CD4-positive, alpha-beta memory T cell (primary cell): ENCODE data around the gene S1PR1. TPM values are rescaled to one million over a fixed set of nuclear protein-coding genes. Genes with fewer than 3 reads are reported as not detected.

Source experiments
- CTCF ChIA-PET: fragments of 350-600 bp; sonication (Branson Sonifier 250); formaldehyde crosslinking; loops from one replicate; lab custom pipeline; 2021; ENCODE audit warnings: inconsistent platforms; ENCODE audit not compliant: partially characterized antibody; lab: Charles Lee
- POLR2A ChIA-PET: fragments of 350-600 bp; sonication (Branson Sonifier 250); formaldehyde crosslinking; loops from one replicate; lab custom pipeline; 2021; ENCODE audit not compliant: partially characterized antibody; lab: Charles Lee
- DNase-seq, 5 donors: peaks; one replicate each; pipeline versions ENCODE4 v3.0.0 to v3.0.0-alpha.2; 2020 to 2022; ENCODE audit warnings: mixed read lengths in 1 of 5
- H3K27ac ChIP-seq: one replicate; pipeline ENCODE4 v1.7.0; 2013; ENCODE audit warnings: low read depth, low read length
- H3K27me3 ChIP-seq: 2 replicates; pipeline ENCODE4 v1.7.0; 2013; ENCODE audit warnings: mild to moderate bottlenecking, low read length, moderate library complexity; ENCODE audit not compliant: insufficient read depth
- H3K36me3 ChIP-seq: 2 replicates; pipeline ENCODE4 v1.7.0; 2013; ENCODE audit warnings: mild to moderate bottlenecking, low read length, moderate library complexity; ENCODE audit not compliant: insufficient read depth
- H3K4me1 ChIP-seq: 2 replicates; pipeline ENCODE4 v1.7.0; 2013; ENCODE audit warnings: mild to moderate bottlenecking, low read length, moderate library complexity; ENCODE audit not compliant: insufficient read depth
- H3K4me3 ChIP-seq, 2 donors: one replicate each; pipeline ENCODE4 v1.7.0; 2013; ENCODE audit warnings: low read length in 2 of 2, mild to moderate bottlenecking in 1 of 2
- H3K9me3 ChIP-seq, 2 donors: one replicate each; pipeline ENCODE4 v1.7.0; 2013; ENCODE audit warnings: low read length in 2 of 2, control low read depth in 1 of 2; ENCODE audit not compliant: control insufficient read depth in 1 of 2
- H3K27ac Mint-ChIP-seq, 7 donors: one replicate each; pipeline ENCODE4 v1.8.0; 2020 to 2021; ENCODE audit warnings: mixed read lengths in 7 of 7, mild to moderate bottlenecking in 6 of 7, inconsistent platforms in 3 of 7, moderate library complexity in 3 of 7
- H3K27me3 Mint-ChIP-seq, 2 donors: one replicate each; pipeline ENCODE4 v1.8.0; 2020 to 2021; ENCODE audit warnings: mixed read lengths in 2 of 2
- H3K36me3 Mint-ChIP-seq, 2 donors: one replicate each; pipeline ENCODE4 v1.8.0; 2020 to 2021; ENCODE audit warnings: mixed read lengths in 2 of 2, inconsistent platforms in 1 of 2, mild to moderate bottlenecking in 1 of 2
- H3K4me1 Mint-ChIP-seq, 4 donors: one replicate each; pipeline ENCODE4 v1.8.0; 2020 to 2021; ENCODE audit warnings: mixed read lengths in 4 of 4, mild to moderate bottlenecking in 1 of 4
- H3K4me3 Mint-ChIP-seq, 8 donors: one replicate each; pipeline ENCODE4 v1.8.0; 2020 to 2021; ENCODE audit warnings: mixed read lengths in 8 of 8, mild to moderate bottlenecking in 7 of 8, moderate library complexity in 6 of 8, inconsistent platforms in 3 of 8
- H3K9me3 Mint-ChIP-seq, 8 donors: one replicate each; pipeline ENCODE4 v1.8.0; 2020 to 2021; ENCODE audit warnings: mixed read lengths in 8 of 8, mild to moderate bottlenecking in 5 of 8, inconsistent platforms in 3 of 8, moderate library complexity in 1 of 8
- intact Hi-C: fragments of 100-400 bp; cut with micrococcal nuclease; formaldehyde crosslinking; loops from one replicate; pipeline ENCODE4 v1.15.1; 2023
- polyA plus RNA-seq, 2 donors: library from polyadenylated mRNA; unstranded; fragments of 300-500 nt; fragmentation: Illumina TruSeq; gene quantifications; one replicate each; pipeline ENCODE4 v1.2.3, GENCODE V29; 2021
- total RNA-seq, 2 experiments: library from RNA; stranded (reverse); gene quantifications; one replicate each; pipeline ENCODE4 v1.2.3, GENCODE V29; 2021

Gene S1PR1
- total and polyA plus RNA-seq, 4 experiments from 2014 or later = 277 to 366 (median 342) TPM

DNA sequence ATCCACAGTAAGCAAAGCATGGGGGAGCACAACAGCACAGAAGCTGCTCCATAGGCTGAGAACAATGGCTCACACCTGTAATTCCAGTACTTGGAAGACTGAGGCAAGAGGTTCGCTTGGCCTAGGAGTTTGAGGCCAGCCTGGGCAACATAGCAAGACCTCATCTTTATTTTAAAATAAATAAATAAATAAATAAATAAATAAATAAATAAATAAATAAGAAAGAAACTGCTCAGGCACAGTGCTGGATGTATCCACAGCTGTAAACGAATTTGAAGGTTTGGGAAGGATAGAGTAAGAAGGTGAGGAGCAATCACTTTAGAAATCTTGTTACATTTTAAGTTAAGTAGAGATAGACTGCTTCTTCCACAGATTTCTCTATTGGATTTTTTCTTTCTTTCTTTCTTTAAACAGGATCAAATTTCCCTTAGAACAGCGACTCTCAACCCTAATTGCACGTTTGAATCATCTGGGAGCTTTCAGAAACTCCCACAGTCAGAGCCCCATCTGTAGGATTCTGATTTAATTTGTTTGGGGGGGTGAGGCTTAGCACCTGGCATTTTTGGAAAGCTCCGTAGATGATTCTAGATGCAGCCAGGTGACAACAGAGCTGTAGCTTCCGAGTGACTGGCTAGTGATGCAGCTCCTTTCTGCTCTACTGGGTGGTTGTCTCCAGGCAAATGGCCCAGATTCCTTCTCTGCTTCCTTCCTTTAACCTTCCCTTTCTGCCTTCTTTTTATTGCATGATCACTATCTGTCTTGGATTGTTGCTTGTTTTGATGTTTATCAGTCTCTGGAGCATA is 53.5 kb downstream of the S1PR1 start:
- Histone ChIP-seq H3K27ac (peak overlapping the region; percentile 10), H3K36me3 (no peaks in the 10 kb centered on the region), H3K4me1 (peaks cover 85% of the 10 kb centered on the region), H3K27me3 (no peaks in the 10 kb centered on the region), H3K4me3 (no peak overlapping the region), H3K9me3 (no peaks in the 10 kb centered on the region)
- H3K36me3 Mint-ChIP-seq = peaks cover 0 to 2% of the 10 kb centered on the region in 2 donors
- CTCF ChIA-PET = interaction anchor here (0.7 to 14.9 kb wide), 25 partner anchors 10 to 422 kb away, joined by 3 to 442 read pairs (median 4); partner anchors contain the start of gene S1PR1
- DNase-seq = peak in 1 of 5 donors; percentile 25
- H3K27ac Mint-ChIP-seq = peak overlapping the region; percentile 70 to 93 (median 89)
- H3K4me1 Mint-ChIP-seq = peaks cover 53 to 84% (median 64%) of the 10 kb centered on the region in 4 donors
- POLR2A ChIA-PET = interaction anchor here (0.8 to 19.7 kb wide), 18 partner anchors 8 to 838 kb away, joined by 3 to 955 read pairs (median 6); partner anchors contain the start of genes EXTL2, S1PR1 and SLC30A7
- intact Hi-C loops = no loop called here
- H3K27me3 Mint-ChIP-seq = no peaks in the 10 kb centered on the region
- peak overlapping the region in 6 of 8 donors; percentile 39 to 65 (median 55) for H3K4me3 Mint-ChIP-seq
- peaks cover 0 to 4% (median 0%) of the 10 kb centered on the region in 8 donors for H3K9me3 Mint-ChIP-seq

Other genes with a start within 250 kb of the S1PR1 start
- 10 to 100 TPM; 49.3 to 58.3 TPM for gene DPH5, start 211.2 kb upstream of the S1PR1 start, total RNA-seq
- gene DPH5, start 211.2 kb upstream of the S1PR1 start, polyA plus RNA-seq = 10 to 100 TPM; 39.1 to 51.6 TPM